NCI-H510A (cell line): Measurements from ENCODE around the gene HSD17B11.
"Not testable (repeated sequence)": the region's sequence is repeated elsewhere in the genome, so short reads cannot be mapped to it uniquely, and the experiment has no call there.

ENCODE experiments used
- DNase-seq: peaks from one replicate; lab custom pipeline; 2025; lab: John Stamatoyannopoulos, UW

HSD17B11 gene

GRCh38 chr4:87356832-87357526 lies 34.0 kb downstream of the HSD17B11 start:
- no peak for DNase-seq

DNA sequence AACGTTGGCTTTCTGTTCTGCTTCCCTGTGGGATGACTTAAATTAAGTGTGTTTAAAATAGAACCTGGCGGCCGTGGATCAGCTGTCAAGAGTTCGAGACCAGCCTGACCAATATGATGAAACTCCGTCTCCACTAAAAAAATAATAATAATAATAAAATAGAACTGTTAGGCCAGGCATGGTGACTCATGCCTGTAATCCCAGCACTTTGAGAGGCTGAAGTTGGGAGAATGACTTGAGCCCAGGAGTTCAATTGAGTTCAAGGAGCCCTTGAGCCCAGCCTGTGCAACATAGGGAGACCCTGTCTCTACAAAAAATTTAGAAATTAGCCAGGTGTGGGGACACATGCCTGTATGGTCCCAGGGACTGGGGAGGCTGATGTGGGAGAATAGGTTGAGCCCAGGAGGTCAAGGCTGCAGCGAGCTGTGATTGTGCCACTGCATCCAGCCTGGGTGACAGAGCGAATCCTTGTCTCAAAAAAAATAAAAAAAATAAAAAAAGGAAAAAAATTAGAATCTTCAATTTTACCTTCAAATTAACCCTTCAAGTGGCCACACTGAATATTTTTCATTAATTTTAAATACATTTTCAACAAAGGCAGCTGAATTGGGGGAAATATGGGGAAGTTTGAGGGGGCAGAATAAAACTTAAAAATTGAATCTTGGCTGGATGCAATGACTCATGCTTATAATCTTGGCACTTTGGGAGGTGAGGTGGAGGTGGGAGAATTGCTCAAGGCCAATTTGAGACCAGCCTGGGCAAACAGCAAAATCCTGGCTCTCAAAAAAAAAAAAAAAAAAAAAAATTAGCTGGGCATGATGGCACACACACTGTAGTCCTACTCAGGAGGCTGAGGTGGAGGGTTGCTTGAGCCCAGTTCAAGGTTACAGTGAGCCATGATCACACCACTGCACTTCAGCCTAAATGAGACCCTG lies 36.6 kb downstream of the HSD17B11 start:
- no peak for DNase-seq

DNA sequence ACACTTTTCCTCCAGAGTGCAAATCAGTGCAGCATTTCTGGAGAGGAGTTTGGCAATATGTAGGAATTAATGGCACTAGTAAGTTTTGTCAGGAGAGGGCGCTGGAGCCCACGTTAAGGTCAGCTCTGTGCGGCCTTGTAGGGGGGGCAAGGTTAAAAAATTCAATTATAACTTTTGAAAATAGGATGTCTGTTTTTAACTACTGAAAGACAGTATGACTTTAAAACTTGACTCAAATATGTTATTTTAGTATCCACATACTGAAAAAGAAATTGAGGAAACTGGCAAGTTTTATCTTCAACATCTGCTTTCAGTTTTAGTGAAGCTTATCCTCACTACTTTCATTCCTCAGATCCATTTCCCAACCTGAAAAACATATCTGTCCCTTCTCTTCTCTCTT lies 37.4 kb downstream of the HSD17B11 start:
- no peak for DNase-seq

GRCh38 chr4:87345139-87345538 lies 45.8 kb downstream of the HSD17B11 start:
- DNase-seq, result no peak

GRCh38 chr4:87342872-87343271 lies 48.1 kb downstream of the HSD17B11 start:
- DNase-seq, result no peak

GRCh38 chr4:87341954-87342635 lies 48.9 kb downstream of the HSD17B11 start:
- not testable (repeated sequence) for DNase-seq

DNA sequence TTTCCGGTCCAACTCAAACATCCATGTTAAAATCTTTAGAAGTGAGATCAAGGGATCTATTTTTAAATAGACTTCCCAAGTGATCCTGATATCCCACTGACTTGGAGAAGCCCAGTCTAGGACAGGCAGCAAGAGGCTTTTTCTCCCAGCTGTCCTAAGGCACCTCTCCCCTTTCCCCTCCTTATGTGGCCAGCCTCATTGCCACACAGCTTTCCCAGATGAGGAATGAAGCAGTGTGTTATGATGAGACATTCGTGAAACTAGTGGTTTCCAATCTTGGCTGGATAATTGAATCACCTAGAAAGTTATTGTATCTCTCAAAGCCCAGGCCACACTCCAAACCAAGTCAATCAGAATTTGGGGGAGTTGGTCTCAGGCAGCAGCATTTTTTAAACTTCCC lies 51.5 kb downstream of the HSD17B11 start:
- no peak for DNase-seq

DNA sequence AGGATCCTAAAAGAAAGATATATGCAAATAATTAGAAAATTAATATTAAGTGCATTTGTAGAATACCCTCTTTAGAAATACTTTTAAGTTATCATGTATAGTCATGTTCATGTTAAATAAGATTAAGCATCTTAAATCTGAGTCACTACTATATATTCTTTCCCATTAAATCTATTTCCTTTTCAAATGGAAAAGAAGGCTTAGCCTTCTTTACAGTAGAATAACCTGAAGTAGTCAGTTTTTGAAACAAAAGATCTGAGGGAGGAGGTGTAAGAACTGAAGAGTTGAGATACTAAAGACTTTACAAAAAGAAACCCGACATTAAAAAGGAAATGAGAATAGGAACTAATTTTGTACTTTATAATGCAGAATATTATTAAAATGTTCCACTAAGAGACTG lies 53.6 kb downstream of the HSD17B11 start:
- DNase-seq, result no peak

DNA sequence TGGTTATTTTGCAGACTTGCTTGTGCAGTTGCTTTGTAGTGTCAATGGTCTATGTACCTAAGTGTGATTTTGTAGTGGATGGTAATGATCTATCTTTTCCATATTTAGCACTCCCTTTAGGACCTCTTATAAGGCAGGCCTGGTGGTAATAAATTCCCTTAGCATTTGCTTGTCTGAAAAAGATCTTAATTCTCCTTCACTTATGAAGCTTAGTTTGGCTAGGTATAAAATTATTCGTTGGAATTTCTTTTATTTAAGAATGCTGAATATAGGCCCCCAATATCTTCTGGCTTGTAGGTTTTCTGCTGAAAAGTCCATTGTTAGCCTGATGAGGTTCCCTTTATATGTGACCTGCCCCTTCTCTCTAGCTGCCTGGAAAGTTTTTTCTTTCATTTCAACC lies 57.7 kb downstream of the HSD17B11 start:
- DNase-seq, result no peak

DNA sequence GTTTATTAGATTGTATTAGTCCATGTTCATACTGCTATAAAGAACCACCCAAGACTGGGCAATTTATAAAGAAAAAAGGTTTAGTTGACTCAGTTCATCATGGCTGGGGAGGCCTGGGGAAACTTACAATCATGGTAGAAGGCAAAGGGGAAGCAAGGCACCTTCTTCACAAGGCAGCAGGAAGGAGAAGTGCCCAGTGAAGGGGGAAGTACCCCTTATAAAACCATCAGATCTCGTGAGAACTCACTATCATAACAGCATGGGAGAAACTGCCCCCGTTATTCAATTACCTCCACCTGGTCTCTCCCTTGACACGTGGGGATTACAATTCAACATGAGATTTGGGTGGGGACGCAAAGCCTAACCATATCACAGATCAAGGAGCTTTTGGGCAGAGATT lies 60.2 kb downstream of the HSD17B11 start:
- DNase-seq, result no peak

GRCh38 chr4:87327136-87327535 lies 63.9 kb downstream of the HSD17B11 start:
- no peak for DNase-seq

DNA sequence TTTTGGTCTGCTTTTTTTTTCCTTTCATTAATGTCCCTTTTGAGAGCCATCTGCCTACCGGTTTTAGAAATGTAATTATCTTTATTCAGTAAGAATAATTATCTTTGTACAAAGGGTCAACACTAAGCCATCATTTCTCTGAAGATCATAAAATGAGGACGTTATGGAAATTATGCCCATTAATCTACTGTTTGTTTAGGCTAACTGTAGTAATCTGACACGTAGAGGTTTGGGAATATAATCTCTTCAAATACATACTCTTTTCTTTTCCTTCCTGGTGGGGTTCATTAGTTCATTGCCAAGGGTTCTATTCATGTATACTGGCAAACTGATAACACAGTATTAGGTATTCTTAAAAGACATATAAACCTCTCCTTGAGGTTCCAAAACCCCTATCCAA lies 64.5 kb downstream of the HSD17B11 start:
- DNase-seq, result no peak

DNA sequence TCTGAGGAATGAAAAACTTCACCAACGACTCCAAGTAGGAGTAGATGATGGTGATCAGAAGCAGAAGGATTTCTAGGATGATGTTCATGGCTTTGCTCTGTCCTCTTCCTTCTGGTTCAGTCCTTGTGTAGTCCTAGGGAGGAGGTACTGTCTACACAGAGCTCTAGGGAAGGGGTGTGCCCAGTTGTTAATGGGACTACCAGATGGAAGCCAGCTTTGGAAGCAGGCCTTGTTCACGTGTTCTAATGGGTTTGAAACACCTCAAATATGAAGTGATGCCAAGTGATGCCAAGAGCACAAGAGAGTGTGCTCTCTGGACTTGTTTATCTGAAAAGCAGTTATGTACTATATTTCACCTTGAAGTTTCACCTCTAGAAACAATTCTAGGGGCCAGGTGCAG lies 68.2 kb downstream of the HSD17B11 start, which contains the start of gene HSD17B13:
TSS of gene HSD17B13 (minus strand) at position 129 of the 400 bp plus-strand sequence. CDS start at position 88, 41 bp downstream.
- DNase-seq, result no peak

DNA sequence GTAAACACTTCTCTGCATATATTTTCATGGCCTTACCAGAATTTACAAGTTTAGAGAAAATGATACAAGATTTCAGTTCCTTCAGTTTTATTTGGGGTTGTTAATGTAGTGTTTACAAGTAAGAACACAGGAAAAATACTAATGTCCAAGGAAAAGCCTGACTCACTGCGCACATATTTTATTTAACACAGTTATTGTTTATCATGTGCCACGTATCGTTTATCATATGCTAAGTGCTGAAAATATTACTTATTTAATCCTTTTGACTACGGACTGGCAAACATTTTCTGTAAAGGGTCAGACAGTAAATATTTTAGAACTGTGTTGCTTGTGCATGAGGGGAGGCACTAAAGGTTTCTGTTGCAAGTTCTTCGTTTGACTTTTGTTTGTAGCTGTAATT lies 69.1 kb downstream of the HSD17B11 start:
- no peak for DNase-seq

DNA sequence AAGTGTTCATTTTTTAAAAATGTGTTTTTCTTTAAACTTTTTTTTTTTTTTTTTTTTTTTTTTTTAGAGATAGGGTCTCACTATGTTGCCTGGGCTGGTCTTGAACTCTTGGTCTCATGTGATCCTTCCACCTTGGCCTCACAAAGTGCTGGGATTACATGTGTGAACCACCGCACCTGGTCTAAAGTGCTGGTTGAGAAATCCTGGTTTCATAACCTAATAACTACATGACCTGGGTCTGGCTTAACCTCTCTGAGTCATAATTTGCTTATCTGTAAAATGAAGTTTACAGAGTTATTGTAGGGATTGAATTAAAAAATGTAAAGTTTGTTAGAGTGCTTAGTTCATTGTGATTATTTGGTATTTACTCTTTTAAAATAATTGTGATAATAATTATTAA lies 73.5 kb downstream of the HSD17B11 start:
- DNase-seq, result no peak

DNA sequence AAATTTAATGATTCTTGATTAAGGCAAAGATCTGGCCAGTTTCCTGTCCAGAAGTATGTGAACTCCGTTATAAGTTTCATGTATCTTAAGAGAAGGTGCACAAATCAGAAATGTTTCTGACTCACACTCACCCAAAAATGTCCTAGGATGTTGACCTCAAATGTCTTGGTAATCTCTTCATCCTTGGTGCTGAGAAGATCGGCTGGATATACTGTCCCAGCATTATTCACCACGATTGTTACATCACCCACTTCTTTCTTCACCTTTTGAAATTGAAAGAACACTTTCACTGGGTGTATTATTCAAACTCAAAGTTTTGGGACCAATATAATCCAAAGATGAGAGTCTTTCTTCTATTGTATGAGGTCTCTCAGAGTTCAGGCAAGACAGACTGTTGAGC lies 74.0 kb downstream of the HSD17B11 start:
- no peak for DNase-seq

DNA sequence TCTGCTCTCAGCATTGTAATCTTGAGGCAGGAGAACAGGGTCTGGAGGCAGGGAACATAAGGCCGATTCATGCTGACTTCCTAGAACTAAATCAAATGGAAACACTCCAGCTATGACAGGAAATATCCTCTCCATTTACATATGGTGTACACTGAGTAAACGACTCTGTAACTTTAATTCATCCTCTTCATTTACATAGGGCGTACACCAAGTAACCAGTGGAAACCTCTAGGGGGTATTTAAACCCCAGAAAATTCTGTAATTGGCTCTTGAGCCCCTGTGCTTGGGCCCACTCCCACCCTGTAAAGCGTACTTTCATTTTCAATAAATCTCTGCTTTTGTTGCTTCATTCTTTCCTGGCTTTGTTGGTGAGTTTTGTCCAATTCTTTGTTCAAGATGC lies 76.0 kb downstream of the HSD17B11 start:
- DNase-seq, result not testable (repeated sequence)

DNA sequence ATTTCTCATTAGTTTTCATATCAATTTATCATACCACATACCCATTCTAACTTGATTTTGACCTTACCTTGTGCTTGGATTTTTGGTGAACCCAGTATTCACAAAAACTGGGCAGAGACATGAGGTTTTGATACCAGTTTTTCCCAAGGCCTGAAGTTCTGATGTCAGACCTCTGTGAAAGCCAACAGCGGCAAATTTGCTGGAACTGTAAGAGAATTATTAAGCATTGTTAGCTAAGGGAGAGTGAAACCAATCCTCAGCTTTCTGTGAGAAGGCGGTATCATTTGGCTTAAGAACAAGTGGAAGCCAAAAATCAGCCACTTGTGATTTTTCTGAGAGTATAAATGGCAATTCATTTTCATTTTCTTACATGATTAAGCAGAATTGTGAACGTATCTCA lies 77.2 kb downstream of the HSD17B11 start:
- no peak for DNase-seq

- no peak for DNase-seq
These were observed 79.3 kb downstream of the HSD17B11 start for GRCh38 chr4:87311684-87312083.

DNA sequence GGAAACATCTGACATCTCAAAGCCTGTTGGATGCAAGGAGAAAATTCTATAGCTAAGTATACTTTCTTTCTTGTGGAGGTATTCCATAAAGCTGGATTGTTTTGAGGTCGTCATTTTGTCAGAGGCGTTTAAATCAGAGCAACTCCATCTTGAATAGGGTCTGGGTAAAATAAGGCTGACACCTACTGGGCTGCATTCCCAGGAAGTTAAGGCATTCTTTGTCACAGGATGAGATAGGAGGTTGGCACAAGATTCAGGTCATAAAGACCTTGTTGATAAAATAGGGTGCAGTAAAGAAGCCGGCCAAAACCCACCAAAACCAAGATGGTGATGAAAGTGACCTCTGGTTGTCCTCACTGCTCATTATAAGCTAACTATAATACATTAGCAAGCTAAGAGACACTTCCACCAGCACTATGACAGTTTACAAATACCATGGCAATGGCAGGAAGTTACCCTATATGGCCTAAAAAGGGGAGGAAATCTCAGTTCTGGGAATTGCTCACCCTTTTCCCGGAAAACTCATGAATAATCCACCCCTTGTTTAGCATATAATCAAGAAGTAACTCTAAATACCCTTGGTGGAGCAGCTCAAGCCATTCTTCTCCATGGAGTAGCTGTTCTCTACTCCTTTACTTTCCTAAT lies 80.2 kb downstream of the HSD17B11 start:
- no peak for DNase-seq

DNA sequence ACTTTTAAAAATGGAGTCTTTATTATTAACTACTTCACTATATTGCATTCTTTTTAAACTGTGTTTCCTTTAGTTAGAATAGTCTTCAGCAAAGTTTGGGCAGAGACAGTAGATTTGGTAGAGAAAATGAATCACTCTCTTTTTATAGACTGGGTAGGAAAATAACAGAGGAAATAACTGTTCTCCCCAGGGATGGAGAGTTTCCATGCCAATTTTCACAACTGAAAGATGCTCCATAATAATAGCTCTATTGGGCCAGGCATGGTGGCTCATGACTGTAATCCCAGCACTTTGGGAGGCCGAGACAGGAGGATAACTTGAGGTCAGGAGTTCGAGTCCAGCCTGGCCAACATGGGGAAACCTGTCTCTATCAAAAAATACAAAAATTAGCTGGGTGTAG lies 81.4 kb downstream of the HSD17B11 start:
- DNase-seq, result no peak

GRCh38 chr4:87306056-87306455 lies 84.9 kb downstream of the HSD17B11 start:
- DNase-seq, result no peak
